NCI-H2227 (cell line): ENCODE measurements around the gene CD300LG.

ENCODE experiments used
- DNase-seq: peaks from one replicate; lab custom pipeline; 2025; ENCODE audit not compliant: unreplicated experiment; lab: John Stamatoyannopoulos, UW

Gene CD300LG

GRCh38 chr17:43823350-43824084, 23.5 kb upstream of the CD300LG start:
- no peak for DNase-seq

- no peak for DNase-seq
These were observed 21.4 kb upstream of the CD300LG start for GRCh38 chr17:43825567-43825966.

GRCh38 chr17:43826206-43826605, 20.8 kb upstream of the CD300LG start:
- DNase-seq, result no peak

GRCh38 chr17:43827596-43827995, 19.4 kb upstream of the CD300LG start:
- no peak for DNase-seq

GRCh38 chr17:43829738-43830137, 17.2 kb upstream of the CD300LG start:
- DNase-seq, result no peak

- DNase-seq, result no peak
These were observed 16.4 kb upstream of the CD300LG start for GRCh38 chr17:43830510-43831140.

GRCh38 chr17:43831633-43832032, 15.3 kb upstream of the CD300LG start:
- DNase-seq, result no peak

- peak; percentile 76 for DNase-seq
These were observed 14.6 kb upstream of the CD300LG start for GRCh38 chr17:43832168-43832975.

GRCh38 chr17:43832976-43833829, 13.8 kb upstream of the CD300LG start, which contains the start of gene MPP3:
Gene MPP3, minus strand, starts transcription at chr17:43833146. Its CDS starts 1,240 bp downstream, at chr17:43831906.
- peak; percentile 93 for DNase-seq

- DNase-seq, result no peak
These were observed 12.9 kb upstream of the CD300LG start for GRCh38 chr17:43834106-43834505.

- DNase-seq, result peak; percentile 84
These were observed 7.3 kb upstream of the CD300LG start for GRCh38 chr17:43839670-43840108.

GRCh38 chr17:43840814-43841213, 6.2 kb upstream of the CD300LG start:
- no peak for DNase-seq

- DNase-seq, result no peak
These were observed 5.7 kb upstream of the CD300LG start for GRCh38 chr17:43841282-43841681.

GRCh38 chr17:43842091-43842974, 4.6 kb upstream of the CD300LG start:
- peak; percentile 54 for DNase-seq

GRCh38 chr17:43842975-43843325, 4.0 kb upstream of the CD300LG start:
- DNase-seq, result no peak

- no peak for DNase-seq
These were observed 2.7 kb upstream of the CD300LG start for GRCh38 chr17:43844241-43844640.

GRCh38 chr17:43845766-43846165, 1.2 kb upstream of the CD300LG start:
- DNase-seq, result no peak

- DNase-seq, result peak; percentile 82
These were observed 709 bp upstream of the CD300LG start for GRCh38 chr17:43846221-43846712.

- DNase-seq, result no peak
These were observed 1.6 kb downstream of the CD300LG start for GRCh38 chr17:43848601-43849000.

- no peak for DNase-seq
These were observed 2.1 kb downstream of the CD300LG start for GRCh38 chr17:43849116-43849515.
